GM18502 (cell line): Measurements from ENCODE around the gene GLI1.
"Not testable (repeated sequence)": the region's sequence is repeated elsewhere in the genome, so short reads cannot be mapped to it uniquely, and the experiment has no call there.

Source experiments
- ATAC-seq: cut with Tn5 transposase; IDR thresholded peaks from one replicate; pipeline ENCODE4 v1.9.1; 2021; ENCODE audit warnings: mild to moderate bottlenecking; ENCODE audit not compliant: unreplicated experiment, poor library complexity

The GLI1 gene

DNA sequence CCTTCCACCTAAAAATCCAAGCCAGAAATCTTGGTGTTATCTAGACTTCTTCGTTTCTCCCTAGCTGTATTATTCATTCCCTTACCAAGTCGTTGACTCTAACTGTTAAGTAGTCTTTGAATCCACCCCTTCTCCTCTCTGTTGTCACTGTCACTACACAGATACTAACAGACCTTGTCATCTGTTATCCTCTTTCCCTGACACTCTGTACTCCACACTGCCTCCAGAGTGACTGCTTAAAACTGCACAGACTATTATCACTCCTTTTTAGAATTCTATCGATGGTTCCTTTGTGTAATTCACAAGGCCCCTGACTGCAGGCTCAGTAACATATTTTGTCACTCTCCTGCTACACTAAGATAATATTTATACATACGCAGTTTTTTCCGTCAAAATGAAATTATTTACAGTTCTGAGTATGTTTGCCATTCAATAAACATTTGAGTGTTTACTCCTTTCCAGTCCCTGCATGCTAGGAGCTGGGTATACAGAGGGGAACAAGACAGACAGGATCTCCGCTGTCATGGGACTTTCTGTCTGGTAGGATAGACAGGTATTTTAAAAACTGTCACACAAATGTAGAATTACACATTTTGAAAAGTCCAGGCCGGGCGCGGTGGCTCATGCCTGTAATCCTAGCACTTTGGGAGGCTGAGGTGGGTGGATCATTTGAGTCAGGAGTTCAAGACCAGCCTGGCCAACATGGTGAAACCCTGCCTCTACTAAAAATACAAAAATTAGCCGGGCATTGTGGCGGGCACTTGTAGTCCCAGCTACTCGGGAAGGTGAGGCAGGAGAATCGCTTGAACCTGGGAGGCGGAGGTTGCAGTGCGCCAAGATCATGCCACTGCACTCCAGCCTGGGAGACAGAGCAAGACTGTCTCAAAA is 32.1 kb downstream of the GLI1 start:
- ATAC-seq, result no peak

DNA sequence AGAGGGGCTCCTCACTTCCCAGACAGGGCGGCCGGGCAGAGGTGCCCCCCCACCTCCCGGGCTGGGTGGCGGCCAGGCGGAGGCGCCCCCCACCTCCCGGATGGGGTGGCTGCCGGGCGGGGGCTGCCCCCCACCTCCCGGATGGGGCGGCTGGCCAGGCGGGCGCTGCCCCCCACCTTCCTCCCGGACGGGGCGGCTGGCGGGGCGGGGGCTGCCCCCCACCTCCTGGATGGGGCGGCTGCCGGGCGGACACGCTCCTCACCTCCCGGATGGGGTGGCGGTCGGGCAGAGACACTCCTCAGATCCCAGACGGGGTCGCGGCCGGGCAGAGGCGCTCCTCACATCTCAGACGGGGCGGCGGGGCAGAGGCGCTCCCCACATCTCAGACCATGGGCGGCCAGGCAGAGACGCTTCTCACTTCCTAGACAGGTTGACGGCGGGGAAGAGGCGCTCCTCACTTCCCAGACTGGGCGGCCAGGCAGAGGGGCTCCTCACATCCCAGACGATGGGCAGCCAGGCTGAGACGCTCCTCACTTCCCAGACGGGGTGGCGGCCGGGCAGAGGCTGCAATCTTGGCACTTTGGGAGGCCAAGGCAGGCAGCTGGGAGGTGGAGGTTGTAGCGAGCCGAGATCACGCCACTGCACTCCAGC is 35.6 kb downstream of the GLI1 start:
- not testable (repeated sequence) for ATAC-seq

DNA sequence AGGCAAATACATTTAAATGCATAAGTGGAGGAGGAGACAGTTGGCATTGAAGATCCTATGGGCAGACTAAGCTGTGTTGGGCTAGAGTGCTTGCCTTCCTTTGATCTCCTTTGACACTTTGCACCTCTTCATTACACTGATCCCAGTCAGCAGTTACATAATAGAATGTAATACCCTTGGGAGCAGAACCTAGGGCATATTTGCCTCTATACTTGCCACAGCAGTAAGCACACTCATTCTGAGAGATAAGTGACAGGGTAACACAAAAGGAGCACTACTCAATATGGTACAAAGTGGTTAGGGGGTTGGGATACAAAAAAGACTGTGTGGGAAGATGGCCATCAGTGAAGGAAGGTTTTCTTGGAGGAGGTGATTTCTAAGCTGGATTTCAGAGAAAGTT is 37.2 kb downstream of the GLI1 start:
- no peak for ATAC-seq

DNA sequence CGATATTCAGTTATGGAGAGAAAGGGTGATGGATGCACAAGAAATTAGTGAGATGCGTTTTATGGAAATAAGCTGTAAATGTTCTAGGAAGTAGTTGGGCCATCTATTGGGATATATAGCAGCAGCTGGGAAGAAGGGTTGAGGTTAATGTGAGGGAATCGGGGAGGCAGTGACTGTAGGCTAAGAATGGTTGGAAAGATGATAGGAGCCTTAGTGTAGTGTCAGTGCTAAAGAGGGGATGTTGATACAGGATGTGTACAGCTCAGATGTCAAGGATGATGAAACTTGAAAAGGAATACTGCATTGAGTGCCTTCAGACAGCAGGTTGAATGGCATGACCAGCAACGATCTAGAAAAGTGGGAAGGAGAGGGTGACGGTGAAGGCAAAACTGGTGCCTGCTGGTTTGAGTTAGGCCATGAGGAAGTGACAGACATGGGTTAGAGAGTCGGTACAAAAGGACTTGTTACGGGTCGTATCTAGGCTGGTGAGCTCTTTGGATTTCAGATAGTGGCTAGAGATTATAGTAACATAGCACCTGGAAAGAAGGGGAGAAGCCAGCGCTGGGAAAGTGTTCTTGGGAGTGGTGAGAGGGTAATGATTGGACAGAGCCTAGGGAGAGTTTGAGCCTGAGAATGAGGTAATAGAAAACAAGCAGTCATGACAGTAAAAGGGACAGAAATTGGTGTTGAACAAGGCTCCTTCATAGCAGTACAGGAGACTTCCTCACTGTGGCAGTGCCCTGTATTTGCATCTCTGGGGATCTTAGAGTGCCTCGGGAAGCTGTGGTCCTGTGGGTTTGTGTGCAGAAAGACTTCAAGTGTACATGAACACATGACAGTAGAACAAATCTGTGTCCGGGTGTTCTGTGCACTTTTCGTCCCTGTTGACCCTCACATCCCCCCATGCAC is 37.9 kb downstream of the GLI1 start:
- no peak for ATAC-seq

DNA sequence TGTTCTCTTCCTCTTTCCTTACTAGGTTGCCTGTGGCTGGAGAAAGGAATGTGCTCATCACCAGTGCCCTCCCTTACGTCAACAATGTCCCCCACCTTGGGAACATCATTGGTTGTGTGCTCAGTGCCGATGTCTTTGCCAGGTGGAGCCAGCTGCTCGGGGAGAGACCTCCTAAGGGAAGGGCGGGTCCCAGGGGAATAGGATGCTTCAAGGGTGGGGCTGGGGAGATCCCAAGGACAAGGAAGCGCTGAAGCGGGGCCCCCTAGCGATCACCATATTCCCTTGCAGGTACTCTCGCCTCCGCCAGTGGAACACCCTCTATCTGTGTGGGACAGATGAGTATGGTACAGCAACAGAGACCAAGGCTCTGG is 38.5 kb downstream of the GLI1 start:
- no peak for ATAC-seq

DNA sequence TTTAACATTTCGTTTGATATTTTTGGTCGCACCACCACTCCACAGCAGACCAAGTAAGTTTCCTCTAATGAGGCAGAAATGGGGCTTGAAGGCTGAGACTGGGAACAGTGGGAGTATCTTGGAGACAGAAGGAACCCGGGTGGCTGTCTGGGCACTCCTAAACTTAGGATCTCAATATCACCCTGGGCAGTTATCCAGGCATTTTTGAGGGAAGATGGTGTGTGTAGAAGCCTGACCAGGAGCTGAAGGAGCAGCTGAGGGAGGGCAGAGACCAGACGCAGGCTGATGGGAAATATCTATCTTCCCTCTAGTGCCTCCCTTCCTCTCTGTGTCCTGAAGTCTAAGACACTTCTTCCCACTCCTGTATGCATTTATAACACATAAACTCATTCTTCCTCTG is 39.0 kb downstream of the GLI1 start:
- ATAC-seq, result no peak

DNA sequence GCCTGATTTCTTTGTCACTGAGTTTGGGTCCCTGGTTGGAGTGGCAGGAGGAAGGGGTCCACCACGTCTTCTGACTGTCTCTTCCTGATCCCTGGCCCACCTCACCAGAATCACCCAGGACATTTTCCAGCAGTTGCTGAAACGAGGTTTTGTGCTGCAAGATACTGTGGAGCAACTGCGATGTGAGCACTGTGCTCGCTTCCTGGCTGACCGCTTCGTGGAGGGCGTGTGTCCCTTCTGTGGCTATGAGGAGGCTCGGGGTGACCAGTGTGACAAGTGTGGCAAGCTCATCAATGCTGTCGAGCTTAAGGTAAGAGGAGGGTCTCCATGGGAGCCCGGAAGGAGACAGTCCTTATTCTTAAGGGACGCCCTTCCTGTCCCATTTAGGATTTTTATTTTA is 40.6 kb downstream of the GLI1 start:
- no peak for ATAC-seq

DNA sequence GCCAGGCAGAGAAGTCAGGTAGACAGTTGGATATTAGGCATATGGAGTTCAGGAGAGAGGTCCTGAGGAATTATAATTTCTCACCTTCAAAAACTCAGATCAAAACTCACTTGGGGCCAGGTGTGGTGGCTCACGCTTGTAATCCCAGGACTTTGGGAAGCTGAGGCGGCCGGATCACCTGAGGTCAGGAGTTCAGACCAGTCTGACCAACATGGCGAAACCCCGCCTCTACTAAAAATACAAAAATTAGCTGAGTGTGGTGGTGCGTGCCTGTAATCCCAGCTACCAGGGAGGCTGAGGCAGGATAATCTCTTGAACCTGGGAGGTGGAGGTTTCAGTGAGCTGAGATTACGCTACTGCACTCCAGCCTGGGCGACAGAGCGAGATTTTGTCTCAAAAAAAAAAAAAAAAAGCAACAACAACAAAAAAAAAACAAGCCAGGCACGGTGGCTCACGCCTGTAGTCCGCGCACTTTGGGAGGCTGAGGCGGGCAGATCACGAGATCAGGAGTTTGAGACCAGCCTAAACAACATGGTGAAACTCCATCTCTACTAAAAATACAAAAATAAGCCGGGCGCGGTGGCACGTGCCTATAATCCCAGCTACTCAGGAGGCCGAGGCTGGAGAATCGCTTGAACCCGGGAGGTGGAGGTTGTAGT is 42.9 kb downstream of the GLI1 start:
- not testable (repeated sequence) for ATAC-seq

DNA sequence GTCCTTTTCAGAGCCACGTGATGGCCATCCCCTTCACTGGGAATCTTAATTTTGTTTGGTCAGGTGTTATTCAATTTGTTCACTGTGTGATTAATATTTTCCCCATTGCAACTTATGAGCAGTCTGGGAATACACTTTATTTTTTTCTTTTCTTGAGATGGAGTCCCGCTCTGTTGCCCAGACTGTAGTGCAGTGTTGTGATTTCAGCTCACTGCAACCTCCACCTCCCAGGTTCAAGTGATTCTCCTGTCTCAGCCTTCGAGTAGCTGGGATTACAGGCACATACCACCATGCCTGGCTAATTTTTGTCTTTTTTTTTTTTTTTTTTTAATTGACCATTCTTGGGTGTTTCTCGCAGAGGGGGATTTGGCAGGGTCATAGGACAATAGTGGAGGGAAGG is 47.0 kb downstream of the GLI1 start:
- ATAC-seq, result not testable (repeated sequence)

DNA sequence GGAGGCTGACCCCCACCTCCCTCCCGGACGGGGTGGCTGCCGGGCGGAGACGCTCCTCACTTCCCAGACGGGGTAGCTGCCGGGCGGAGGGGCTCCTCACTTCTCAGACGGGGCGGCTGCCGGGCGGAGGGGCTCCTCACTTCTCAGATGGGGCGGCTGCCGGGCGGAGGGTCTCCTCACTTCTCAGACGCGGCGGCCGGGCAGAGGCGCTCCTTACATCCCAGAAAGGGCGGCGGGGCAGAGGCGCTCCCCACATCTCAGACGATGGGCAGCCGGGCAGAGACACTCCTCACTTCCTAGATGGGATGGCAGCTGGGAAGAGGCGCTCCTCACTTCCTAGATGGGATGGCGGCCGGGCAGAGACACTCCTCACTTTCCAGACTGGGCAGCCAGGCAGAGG is 48.2 kb downstream of the GLI1 start:
- ATAC-seq, result not testable (repeated sequence)

DNA sequence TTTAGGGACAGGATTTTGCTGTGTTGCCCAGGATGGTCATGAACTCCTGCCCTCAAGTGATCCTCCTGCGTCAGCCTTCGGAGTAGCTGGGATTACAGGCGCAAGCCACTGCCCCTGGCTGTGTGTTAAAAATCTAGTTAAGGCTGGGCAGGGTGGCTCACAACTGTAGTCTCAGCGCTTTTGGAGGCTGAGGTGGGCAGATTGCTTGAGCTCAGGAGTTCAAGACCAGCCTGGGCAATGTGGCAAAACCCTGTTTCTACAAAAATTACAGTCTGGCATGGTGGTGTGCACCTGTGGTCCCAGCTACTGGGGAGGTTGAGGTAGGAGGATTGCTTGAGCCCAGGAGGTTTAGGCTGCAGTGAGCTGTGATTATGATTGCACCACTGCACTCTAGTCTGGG is 51.6 kb downstream of the GLI1 start:
- ATAC-seq, result no peak

DNA sequence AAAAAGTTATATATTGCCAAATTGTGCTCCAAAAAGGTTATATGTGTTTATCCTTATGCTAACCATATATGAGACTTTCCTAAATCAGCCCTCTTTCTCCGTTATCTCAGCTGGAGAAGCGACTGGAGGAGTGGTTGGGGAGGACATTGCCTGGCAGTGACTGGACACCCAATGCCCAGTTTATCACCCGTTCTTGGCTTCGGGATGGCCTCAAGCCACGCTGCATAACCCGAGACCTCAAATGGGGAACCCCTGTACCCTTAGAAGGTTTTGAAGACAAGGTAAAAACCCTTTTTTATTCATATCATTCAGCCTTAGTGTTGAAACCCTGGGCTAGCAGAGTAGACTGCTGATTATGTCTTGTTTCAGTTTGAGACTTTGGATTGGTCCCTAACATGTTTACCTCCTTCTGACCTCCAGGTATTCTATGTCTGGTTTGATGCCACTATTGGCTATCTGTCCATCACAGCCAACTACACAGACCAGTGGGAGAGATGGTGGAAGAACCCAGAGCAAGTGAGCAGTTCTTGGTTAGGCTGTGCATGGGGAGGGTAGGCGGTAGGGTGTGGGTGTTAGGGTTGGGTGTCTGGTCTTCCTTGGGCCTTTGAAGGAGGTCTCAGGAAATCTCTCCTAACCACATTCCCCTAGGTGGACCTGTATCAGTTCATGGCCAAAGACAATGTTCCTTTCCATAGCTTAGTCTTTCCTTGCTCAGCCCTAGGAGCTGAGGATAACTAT is 52.2 kb downstream of the GLI1 start:
- ATAC-seq, result no peak

DNA sequence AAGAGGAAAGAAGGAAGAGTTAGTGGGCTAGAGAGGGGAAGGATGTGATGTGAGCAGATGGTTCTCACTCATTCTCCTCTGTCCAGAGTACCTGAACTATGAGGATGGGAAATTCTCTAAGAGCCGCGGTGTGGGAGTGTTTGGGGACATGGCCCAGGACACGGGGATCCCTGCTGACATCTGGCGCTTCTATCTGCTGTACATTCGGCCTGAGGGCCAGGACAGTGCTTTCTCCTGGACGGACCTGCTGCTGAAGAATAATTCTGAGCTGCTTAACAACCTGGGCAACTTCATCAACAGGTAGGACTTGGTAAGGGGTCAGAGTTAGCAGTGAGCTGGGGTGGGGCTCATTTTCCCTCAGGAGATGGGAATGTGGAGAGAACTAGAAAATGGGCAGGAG is 53.1 kb downstream of the GLI1 start:
- ATAC-seq, result no peak

DNA sequence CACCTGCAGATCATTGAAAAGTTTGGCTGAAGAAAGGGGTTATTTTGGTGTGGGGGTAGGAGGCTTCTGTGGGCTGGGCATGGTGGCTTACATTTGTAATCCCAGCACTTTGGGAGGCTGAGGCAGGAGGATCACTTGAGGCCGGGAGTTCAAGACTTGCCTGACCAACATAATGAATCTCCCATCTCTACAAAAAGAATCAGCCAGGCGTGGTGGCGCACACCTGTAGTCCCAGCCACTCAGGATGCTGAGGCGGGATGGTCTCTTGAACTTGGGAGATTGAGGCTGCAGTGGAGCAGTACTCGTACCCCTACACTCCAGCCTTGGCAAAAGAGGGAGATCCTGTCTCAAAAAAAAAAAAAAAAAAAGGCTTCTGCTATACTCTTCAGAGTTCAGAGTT is 53.7 kb downstream of the GLI1 start:
- no peak for ATAC-seq

DNA sequence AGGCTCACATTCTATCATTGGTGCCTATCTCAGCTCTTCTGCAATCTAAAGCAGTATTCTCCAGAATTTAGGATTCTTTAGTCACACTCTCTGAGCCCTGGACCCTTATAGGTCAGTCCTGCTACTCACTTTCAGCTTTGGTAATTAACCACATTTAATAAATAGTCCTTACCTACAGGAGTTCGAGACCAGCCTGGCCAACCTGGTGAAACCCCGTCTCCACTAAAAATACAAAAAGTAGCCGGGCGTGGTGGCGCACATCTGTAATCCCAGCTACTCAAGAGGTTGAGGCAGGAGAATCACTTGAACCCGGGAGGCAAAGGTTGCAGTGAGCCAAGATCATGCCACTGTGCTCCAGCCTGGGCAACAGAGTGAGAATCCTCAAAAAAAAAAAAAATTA is 54.1 kb downstream of the GLI1 start:
- ATAC-seq, result not testable (repeated sequence)

DNA sequence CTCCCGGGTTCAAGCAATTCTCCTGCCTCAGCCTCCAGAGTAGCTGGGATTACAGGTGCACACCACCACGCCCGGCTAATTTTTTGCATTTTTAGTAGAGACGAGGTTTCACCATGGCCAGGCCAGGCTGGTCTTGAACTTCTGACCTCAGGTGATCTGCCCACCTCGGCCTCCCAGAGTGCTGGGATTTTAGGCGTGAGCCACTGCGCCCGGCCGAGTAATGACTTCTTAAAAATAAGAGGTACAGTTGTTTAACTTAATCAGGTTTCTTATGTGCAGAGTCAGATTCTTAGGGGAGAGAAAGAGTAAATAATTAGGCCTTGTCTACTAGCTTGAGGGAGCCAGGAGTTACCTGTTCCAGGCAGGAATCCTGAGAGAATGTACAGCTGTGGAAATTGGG is 54.7 kb downstream of the GLI1 start:
- ATAC-seq, result not testable (repeated sequence)

DNA sequence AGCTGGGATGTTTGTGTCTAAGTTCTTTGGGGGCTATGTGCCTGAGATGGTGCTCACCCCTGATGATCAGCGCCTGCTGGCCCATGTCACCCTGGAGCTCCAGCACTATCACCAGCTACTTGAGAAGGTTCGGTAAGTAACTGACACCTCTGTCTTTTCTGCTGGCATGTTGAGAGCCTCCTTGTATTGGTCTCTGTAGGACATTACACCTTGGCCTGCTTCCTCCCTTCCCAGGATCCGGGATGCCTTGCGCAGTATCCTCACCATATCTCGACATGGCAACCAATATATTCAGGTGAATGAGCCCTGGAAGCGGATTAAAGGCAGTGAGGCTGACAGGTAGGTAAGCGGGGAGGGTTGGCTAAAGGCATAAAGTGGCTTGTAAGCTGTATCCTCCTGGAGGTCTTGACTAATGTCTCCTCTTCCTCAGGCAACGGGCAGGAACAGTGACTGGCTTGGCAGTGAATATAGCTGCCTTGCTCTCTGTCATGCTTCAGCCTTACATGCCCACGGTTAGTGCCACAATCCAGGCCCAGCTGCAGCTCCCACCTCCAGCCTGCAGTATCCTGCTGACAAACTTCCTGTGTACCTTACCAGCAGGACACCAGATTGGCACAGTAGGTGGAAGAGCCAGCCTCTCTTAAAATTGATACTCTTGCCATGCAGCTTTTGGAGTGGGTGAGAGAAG is 55.3 kb downstream of the GLI1 start:
- ATAC-seq, result no peak

DNA sequence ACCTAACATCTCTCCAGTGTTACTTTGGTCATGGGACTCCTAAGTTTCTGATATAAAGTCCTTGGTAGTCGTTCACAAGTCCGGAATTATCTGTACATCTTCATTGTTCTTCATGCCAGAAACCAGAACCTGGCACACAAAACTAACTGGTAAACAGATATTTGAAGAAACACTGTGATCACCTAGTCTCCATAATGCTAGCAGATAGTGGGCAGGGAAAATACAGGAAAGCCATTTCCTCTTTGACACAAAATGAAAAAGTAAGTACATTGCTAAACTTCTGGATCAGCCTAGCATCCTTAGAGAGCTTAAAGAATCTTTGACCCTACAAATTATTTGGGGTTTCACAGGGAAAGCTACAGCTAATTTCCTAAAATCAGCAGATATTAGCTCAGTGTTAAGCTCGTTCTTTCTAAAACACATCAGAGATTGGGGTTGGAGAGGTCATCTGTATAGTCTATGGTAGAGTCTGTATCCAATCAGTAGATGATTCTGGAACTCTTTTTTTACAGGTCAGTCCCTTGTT is 55.9 kb downstream of the GLI1 start:
- no peak for ATAC-seq
